HepG2 (cell line): ENCODE measurements around the gene EED.

Source experiments
- ZBTB7A ChIP-seq: sonication (generic); formaldehyde crosslinking; IDR thresholded peaks from 2 replicates; pipeline ENCODE4 v1.8.0; 2022; ENCODE audit warnings: mild to moderate bottlenecking, missing genetic modification reagents
- ZSCAN22 ChIP-seq: sonication (generic); formaldehyde crosslinking; IDR thresholded peaks from 2 replicates; pipeline ENCODE4 v1.4.0; 2020; ENCODE audit warnings: mild to moderate bottlenecking, missing genetic modification reagents

GRCh38 chr11:86232556-86232955 lies 12.0 kb upstream of the EED start:
- TF ChIP-seq ZSCAN22 (CRISPR knock-in tag) (no peak), ZBTB7A (CRISPR knock-in tag) (no peak)
